CD14-positive monocyte (primary cell): ENCODE results near the gene GLI3. TPM values are rescaled to one million over a fixed set of nuclear protein-coding genes. Genes with fewer than 3 reads are reported as not detected.

ENCODE experiments used
- DNase-seq, 3 donors: peaks; one replicate each; pipeline ENCODE4 v3.0.0-alpha.2; 2011 to 2022
- H2AFZ ChIP-seq: 2 replicates; pipeline ENCODE4 v1.6.0; 2012; ENCODE audit warnings: mild to moderate bottlenecking, low read depth, low read length, inconsistent platforms; ENCODE audit not compliant: insufficient read depth, poor library complexity, severe bottlenecking
- H3K27ac ChIP-seq, 2 donors: 1 replicate in 1 of 2; 2 replicates in 1 of 2; pipeline ENCODE4 v1.5.1; 2012 to 2013; ENCODE audit warnings: low read length in 2 of 2, control low read depth in 1 of 2, inconsistent platforms in 1 of 2, low read depth in 1 of 2, mild to moderate bottlenecking in 1 of 2
- H3K27me3 ChIP-seq, 2 donors: one replicate each; pipeline versions ENCODE4 v1.6.0 to v1.6.1; 2011 to 2013; ENCODE audit warnings: low read length in 2 of 2; ENCODE audit not compliant: control insufficient read depth in 2 of 2, insufficient read depth in 2 of 2
- H3K36me3 ChIP-seq, 2 donors: replicated peaks in 1 of 2; 1 replicate in 1 of 2; 2 replicates in 1 of 2; pipeline versions ENCODE4 v1.5.1 to v1.6.1; 2012 to 2013; ENCODE audit warnings: low read length in 2 of 2, control low read depth in 1 of 2, inconsistent platforms in 1 of 2, mild to moderate bottlenecking in 1 of 2; ENCODE audit not compliant: insufficient read depth in 2 of 2, control insufficient read depth in 1 of 2
- H3K4me1 ChIP-seq, 2 donors: 1 replicate in 1 of 2; 2 replicates in 1 of 2; pipeline versions ENCODE4 v1.5.1 to v1.6.1; 2012 to 2013; ENCODE audit warnings: low read length in 2 of 2, control low read depth in 1 of 2, inconsistent platforms in 1 of 2, mild to moderate bottlenecking in 1 of 2, moderate library complexity in 1 of 2; ENCODE audit not compliant: insufficient read depth in 2 of 2, control insufficient read depth in 1 of 2
- H3K4me2 ChIP-seq: replicated peaks from 2 replicates; pipeline ENCODE3; 2012; ENCODE audit warnings: low read length, moderate library complexity, mild to moderate bottlenecking; ENCODE audit not compliant: poor library complexity, severe bottlenecking; ENCODE audit errors: extremely low read depth
- H3K4me3 ChIP-seq, 3 experiments: fragments of 200-600 bp in 1 of 3; sonication (generic) in 1 of 3; replicated peaks in 1 of 3; 1 replicate in 2 of 3; 2 replicates in 1 of 3; pipeline ENCODE4 v1.5.1; 2011 to 2013; ENCODE audit warnings: low read length in 3 of 3, mild to moderate bottlenecking in 3 of 3, control low read depth in 2 of 3, low read depth in 2 of 3, inconsistent platforms in 1 of 3, moderate library complexity in 1 of 3
- H3K79me2 ChIP-seq: 2 replicates; pipeline ENCODE4 v1.6.0; 2012; ENCODE audit warnings: mild to moderate bottlenecking, control low read depth, inconsistent platforms, low read length, moderate library complexity; ENCODE audit not compliant: insufficient read depth
- H3K9ac ChIP-seq: 2 replicates; pipeline ENCODE4 v1.6.0; 2017; ENCODE audit warnings: low read length, mild to moderate bottlenecking; ENCODE audit not compliant: insufficient read depth, poor library complexity, severe bottlenecking
- H3K9me3 ChIP-seq, 2 donors: replicated peaks in 1 of 2; 1 replicate in 1 of 2; 2 replicates in 1 of 2; pipeline versions ENCODE4 v1.5.1 to v1.6.1; 2012 to 2013; ENCODE audit warnings: low read length in 2 of 2, control low read depth in 1 of 2; ENCODE audit not compliant: control insufficient read depth in 1 of 2, insufficient read depth in 1 of 2
- H4K20me1 ChIP-seq: 2 replicates; pipeline ENCODE4 v1.6.0; 2012; ENCODE audit warnings: mild to moderate bottlenecking, low read length, control low read depth, moderate library complexity; ENCODE audit not compliant: insufficient read depth
- H3K27ac Mint-ChIP-seq, 7 donors: one replicate each; pipeline ENCODE4 v1.8.0; 2020; ENCODE audit warnings: mild to moderate bottlenecking in 7 of 7, mixed read lengths in 7 of 7, moderate library complexity in 6 of 7, inconsistent platforms in 2 of 7
- H3K27me3 Mint-ChIP-seq, 3 donors: one replicate each; pipeline ENCODE4 v1.8.0; 2021 to 2022; ENCODE audit warnings: low read depth in 3 of 3, mild to moderate bottlenecking in 3 of 3, mixed read lengths in 3 of 3, moderate library complexity in 3 of 3, inconsistent platforms in 1 of 3
- H3K36me3 Mint-ChIP-seq, 2 donors: one replicate each; pipeline ENCODE4 v1.8.0; 2020; ENCODE audit warnings: mixed read lengths in 2 of 2, inconsistent platforms in 1 of 2, mild to moderate bottlenecking in 1 of 2
- H3K4me1 Mint-ChIP-seq: one replicate; pipeline ENCODE4 v1.8.0; 2020; ENCODE audit warnings: mild to moderate bottlenecking, mixed read lengths
- H3K4me3 Mint-ChIP-seq, 2 donors: one replicate each; pipeline ENCODE4 v1.8.0; 2020; ENCODE audit warnings: mild to moderate bottlenecking in 2 of 2, mixed read lengths in 2 of 2, moderate library complexity in 1 of 2
- H3K9me3 Mint-ChIP-seq, 7 donors: one replicate each; pipeline ENCODE4 v1.8.0; 2020 to 2022; ENCODE audit warnings: mixed read lengths in 7 of 7, mild to moderate bottlenecking in 6 of 7, moderate library complexity in 6 of 7, inconsistent platforms in 2 of 7
- CTCF ChIP-seq: fragments of 200-600 bp; IDR thresholded peaks from one replicate; pipeline ENCODE4 v1.8.0; 2022; ENCODE audit warnings: antibody characterized with exemption, mild to moderate bottlenecking
- WGBS: methylation state at CpG from one replicate; pipeline ENCODE4 v1.1.5; 2013; ENCODE audit warnings: missing lambda C conversion rate; ENCODE audit not compliant: insufficient coverage; 5-methylcytosine and 5-hydroxymethylcytosine counted together
- intact Hi-C, 2 donors: fragments of 100-400 bp; cut with micrococcal nuclease; formaldehyde crosslinking; loops; one replicate each; pipeline versions ENCODE4 v1.15.0 to v1.15.1; 2023
- polyA plus RNA-seq, 3 donors: library from polyadenylated mRNA; depleted of rRNA in 1 of 3; unstranded in 2 of 3; stranded (reverse) in 1 of 3; fragments of 300-500 nt in 2 of 3; fragments of >200 nt in 1 of 3; fragmentation: Illumina TruSeq in 2 of 3; gene quantifications; 1 replicate in 2 of 3; 2 replicates in 1 of 3; pipeline ENCODE4 v1.2.3, GENCODE V29; 2012 to 2021

The GLI3 gene
- polyA plus RNA-seq, 3 donors, result not detected

DNA sequence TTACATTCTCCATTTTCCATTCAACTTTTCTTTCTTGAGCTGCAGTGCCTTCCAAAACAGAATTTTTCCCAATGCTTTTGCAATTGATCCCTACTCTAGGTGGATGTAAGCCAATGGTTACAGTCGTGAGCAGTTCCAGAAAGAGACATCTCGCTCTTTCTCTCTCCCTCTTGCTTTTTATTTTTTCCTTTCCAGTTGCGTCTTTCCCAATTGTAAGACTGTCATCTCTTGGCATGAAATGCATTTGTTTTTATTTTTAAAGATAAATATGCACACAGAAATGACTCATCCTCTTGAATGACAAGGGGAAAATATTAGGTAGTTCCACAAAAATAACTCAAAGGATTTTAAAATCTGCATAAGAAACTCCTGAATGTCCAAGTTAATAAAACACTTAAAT lies 25.1 kb downstream of the GLI3 start:
- no peak overlapping the region for H3K9ac ChIP-seq
- H3K4me1 Mint-ChIP-seq, result no peaks in the 10 kb centered on the region
- no peaks in the 10 kb centered on the region for H3K79me2 ChIP-seq
- H3K27me3 ChIP-seq, result no peaks in the 10 kb centered on the region
- no peaks in the 10 kb centered on the region for H4K20me1 ChIP-seq
- peaks cover 2 to 6% (median 6%) of the 10 kb centered on the region in 3 donors for H3K27me3 Mint-ChIP-seq
- no peak for DNase-seq
- 100% methylated on average over 1 of the region's 3 CpGs for WGBS
- H3K9me3 Mint-ChIP-seq, result peaks cover 0 to 2% (median 0%) of the 10 kb centered on the region in 7 donors
- H3K4me3 ChIP-seq, result no peak overlapping the region
- no peak overlapping the region for H3K27ac Mint-ChIP-seq
- no peaks in the 10 kb centered on the region for H3K36me3 Mint-ChIP-seq
- H3K4me1 ChIP-seq, result no peaks in the 10 kb centered on the region
- no peaks in the 10 kb centered on the region for H3K9me3 ChIP-seq
- TF ChIP-seq CTCF, result no peak
- H3K4me2 ChIP-seq, result no peak overlapping the region
- no peaks in the 10 kb centered on the region for H3K36me3 ChIP-seq
- intact Hi-C loops, result no loop called here
- H3K4me3 Mint-ChIP-seq, result no peak overlapping the region
- no peak overlapping the region for H3K27ac ChIP-seq
- no peak overlapping the region for H2AFZ ChIP-seq

DNA sequence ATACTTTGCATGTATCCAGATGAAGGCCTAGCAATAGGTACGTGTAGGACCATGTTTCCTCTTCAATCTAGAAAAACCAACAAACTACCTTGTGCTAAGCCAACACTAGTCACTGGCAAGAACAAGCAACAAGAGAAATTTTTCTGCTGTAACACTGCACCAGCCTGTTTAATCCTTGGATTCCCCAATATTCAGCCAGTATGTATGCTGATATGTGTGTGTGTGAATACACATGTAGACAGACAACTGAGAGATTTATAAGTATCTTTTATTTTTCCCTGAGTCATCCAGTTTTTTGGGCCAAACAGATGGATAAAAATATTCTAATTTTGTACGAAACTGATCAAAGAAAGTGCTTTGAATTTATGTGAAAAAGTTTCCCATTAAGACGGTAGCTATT lies 26.2 kb downstream of the GLI3 start:
- Histone ChIP-seq H4K20me1 (no peaks in the 10 kb centered on the region), H3K27me3 (no peaks in the 10 kb centered on the region), H3K4me2 (no peak overlapping the region), H3K79me2 (no peaks in the 10 kb centered on the region), H2AFZ (no peak overlapping the region), H3K4me3 (no peak overlapping the region), H3K27ac (no peak overlapping the region), H3K36me3 (no peaks in the 10 kb centered on the region), H3K9me3 (no peaks in the 10 kb centered on the region), H3K9ac (no peak overlapping the region), H3K4me1 (no peaks in the 10 kb centered on the region)
- no peak for TF ChIP-seq CTCF
- WGBS, result 80% methylated on average over 1 of the region's 3 CpGs
- Mint-ChIP-seq H3K4me1 (no peaks in the 10 kb centered on the region), H3K4me3 (no peak overlapping the region), H3K9me3 (peaks cover 0 to 2% (median 0%) of the 10 kb centered on the region in 7 donors), H3K36me3 (no peaks in the 10 kb centered on the region), H3K27ac (no peak overlapping the region), H3K27me3 (peaks cover 2 to 6% (median 4%) of the 10 kb centered on the region in 3 donors)
- intact Hi-C loops, result no loop called here
- no peak for DNase-seq
